HG03039 (cell line): ENCODE results near the gene MSI2.
"Not testable (repeated sequence)": the region's sequence is repeated elsewhere in the genome, so short reads cannot be mapped to it uniquely, and the experiment has no call there.

Source experiments
- ATAC-seq: cut with Tn5 transposase; IDR thresholded peaks from one replicate; pipeline ENCODE4 v1.9.1; 2021; ENCODE audit warnings: mild to moderate bottlenecking, moderate library complexity; ENCODE audit not compliant: unreplicated experiment

MSI2 gene

DNA sequence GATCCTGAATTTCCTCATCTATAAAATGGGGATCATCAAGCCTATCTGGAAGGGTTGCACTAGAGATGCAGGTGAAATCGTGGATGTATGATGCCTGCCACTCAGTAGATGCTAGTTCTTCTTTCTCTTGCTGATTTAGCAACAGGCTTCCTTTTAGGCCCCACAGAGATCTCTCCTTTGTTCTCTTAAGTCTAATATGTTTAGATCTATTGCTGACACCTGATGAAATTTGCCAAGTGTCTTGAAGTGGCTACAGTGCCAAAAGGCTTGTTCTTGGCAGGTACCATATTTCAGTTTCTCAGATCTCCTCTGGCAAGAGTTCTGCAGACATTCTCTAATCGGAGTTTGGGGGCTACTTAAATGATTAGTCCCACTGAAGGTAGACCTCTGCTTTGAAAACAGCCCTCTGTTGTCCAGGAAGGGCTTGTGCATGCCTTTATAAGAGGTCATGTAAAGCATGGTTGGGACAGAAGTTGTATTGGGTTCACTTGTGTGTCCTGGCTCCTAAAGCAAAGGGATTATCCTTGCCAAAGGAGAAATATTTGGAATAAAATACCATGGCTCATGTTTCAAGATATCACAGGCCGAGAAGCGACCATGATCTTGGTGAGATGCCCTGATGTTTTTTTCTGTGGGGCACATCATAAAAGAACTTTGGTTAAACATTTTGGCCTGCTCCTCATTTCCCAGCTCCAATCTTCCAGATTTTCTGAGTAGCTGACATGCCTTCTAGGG lies 234.0 kb downstream of the MSI2 start:
- ATAC-seq, result no peak

DNA sequence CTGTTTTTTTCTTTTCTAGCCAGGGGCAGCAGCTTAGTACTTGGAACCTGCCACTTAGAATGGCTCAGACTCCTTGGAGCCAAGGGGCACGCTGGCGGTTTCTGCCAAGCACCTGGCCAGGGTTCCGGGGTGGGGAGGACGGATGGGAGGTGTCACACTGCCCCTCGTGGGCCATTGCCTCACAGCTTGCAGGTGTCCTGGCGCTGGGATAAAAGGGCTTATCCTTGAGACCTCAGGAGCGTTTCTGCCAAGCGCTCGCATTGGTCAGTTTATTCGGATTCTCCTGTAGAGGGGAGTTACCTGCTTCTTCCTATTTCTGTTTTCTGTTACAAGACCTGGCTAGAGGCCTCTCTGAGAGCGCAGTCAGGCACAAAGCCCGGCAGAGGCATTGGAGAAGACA lies 234.6 kb downstream of the MSI2 start:
- ATAC-seq, result no peak

- no peak for ATAC-seq
Measured at GRCh38 chr17:57493171-57493570, 236.8 kb downstream of the MSI2 start.

- no peak for ATAC-seq
Measured at GRCh38 chr17:57493625-57494024, 237.3 kb downstream of the MSI2 start.

DNA sequence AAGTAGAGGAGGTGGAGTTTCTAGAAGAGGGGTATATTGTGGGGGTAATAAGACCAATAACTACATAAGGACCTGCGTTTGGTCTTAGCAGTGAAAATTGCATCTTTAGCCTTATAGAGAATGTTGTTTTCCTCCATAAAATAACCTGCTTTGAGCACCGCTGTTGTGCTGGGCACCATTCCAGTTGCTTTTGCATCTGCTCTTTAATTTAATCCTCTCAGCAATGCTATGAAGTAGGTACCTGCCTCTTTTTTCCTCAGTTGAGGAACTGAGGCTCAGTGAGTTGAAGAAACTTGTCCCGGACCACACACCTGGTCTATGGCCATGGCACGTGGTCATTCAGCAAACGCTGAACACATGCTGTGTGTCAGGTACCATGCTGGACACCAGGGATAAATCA lies 238.1 kb downstream of the MSI2 start:
- ATAC-seq, result no peak

DNA sequence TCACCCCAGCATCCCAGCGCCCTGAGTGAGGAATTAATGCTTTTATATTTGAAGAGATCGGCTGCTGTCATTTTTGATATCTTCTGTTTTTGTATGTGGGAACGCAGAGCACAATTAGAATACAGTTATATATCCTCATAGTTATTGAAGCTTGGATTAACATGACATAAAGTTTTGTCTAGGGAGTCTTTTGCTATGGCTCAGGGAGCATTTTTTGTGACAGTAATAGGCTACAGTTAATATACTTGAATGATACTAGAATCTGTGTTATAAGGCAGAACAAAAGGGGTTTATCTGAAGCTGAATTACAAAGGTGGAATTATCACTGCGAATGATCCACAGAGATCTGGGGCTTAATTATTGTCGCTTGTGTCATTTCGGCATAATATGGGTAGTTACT lies 239.4 kb downstream of the MSI2 start:
- no peak for ATAC-seq

GRCh38 chr17:57496382-57496781 lies 240.1 kb downstream of the MSI2 start:
- ATAC-seq, result no peak

- ATAC-seq, result no peak
Measured at GRCh38 chr17:57498443-57498842, 242.1 kb downstream of the MSI2 start.

DNA sequence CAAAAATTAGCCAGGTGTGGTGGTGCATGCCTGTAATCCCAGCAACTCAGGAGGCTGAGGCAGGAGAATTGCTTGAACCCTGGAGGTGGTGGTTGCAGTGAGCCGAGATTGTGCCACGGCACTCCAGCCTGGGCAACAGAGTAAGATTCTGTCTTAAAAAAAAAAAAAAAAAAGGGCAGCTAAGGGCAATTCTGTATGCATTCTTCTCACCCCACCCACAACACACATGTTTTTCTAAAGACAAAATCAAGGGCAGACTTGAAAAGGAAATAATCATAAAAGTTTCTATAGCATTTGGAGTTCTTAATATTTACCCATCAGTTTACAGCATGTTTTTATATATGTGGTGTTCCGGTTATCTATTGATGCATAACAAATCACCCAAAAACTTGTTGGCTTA lies 242.9 kb downstream of the MSI2 start:
- not testable (repeated sequence) for ATAC-seq

DNA sequence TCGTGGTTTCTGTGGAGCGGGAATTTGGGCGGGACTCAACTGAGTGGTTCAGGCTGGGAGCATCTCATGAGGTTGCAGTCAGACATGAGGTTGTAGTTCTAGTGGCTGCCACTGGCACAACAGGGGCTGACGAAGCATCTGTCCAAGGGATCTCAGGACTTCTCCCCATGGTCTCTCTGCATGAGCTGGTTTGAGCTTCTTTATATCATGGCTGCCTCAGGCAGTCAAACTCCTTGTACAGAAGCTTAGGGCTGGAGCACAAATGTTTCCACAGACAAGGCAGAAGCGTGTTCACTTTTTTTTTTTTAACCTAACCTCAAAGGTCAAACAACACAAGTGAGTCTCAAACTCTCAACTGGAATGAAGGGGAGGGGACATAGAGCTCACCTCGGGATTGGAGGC lies 243.3 kb downstream of the MSI2 start:
- no peak for ATAC-seq

GRCh38 chr17:57501016-57501415 lies 244.7 kb downstream of the MSI2 start:
- no peak for ATAC-seq

GRCh38 chr17:57502022-57502421 lies 245.7 kb downstream of the MSI2 start:
- ATAC-seq, result no peak

DNA sequence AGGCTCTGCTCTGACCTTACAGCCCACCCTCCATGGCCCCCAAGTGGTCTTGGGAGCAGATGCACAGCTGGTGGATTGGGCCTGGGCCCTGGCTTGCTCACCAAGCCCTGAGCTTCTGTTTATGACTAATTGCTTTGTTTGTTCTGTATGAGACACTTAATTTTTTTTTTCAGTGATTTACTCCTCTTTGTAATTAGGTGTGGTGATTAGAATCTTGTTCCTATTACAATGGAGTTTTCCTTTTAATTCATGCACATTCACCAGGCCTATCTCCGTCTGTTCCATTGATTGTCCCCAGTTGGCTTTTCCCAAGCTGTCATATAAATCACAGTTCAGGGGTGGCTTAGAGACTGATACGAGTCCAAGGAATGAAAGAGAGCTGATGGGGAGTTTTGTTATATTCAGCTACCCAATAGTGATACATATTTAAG lies 246.5 kb downstream of the MSI2 start:
- ATAC-seq, result no peak

DNA sequence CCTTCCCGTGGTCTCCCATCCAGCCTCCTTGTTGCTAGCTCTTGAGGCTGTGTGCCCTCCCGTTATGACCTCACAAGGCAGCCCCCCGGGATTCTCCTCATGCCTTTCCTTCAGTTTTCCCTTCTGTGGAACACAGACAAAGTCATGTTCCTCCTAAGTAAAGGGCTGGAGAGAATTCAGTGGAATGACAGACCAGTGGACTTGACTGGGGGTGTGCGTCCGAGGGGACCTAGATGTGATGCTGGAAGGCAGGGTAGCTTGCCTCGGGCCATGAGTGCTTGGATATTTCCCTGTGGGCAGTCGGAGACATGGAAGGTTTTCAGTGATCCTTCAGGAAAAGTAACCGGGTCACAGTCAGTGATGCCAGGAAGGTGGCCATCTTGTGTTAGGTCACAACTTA lies 247.9 kb downstream of the MSI2 start:
- no peak for ATAC-seq

GRCh38 chr17:57505841-57506773 lies 249.8 kb downstream of the MSI2 start:
- no peak for ATAC-seq

- no peak for ATAC-seq
Measured at GRCh38 chr17:57506774-57507127, 250.4 kb downstream of the MSI2 start.

GRCh38 chr17:57507828-57508227 lies 251.5 kb downstream of the MSI2 start:
- no peak for ATAC-seq

GRCh38 chr17:57508671-57509070 lies 252.3 kb downstream of the MSI2 start:
- no peak for ATAC-seq

DNA sequence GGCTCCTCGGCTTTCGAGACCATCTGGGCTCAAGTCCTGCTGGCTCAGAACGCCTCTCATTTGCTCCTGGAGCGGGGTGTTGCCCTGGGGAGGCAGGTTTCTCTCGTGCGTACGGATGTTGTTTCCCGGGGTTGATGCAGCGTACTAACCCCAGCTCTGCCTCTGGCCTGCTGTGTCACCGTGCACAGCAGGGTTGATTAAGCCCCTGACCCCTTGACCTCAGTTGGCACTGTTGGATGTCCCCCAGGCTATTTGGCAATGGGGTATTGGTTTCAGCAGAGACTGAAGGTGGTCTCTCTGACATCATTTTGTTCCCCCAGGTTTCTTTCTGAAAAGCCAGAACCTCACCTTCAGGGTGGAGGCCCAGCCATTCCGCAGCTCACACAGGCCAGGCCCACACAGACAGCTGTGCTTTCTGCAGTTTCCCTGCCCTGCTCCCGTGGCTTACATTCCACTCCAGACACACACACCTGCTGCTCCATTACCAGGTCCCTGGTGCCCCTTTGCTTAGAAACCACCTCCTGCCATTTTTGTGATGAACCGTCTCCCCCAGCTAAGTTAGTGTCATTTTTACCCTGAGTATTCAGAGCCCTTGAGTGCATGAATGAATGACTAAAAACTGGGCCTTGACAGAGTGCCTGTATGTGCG lies 255.3 kb downstream of the MSI2 start:
- ATAC-seq, result no peak

- no peak for ATAC-seq
Measured at GRCh38 chr17:57512258-57512657, 255.9 kb downstream of the MSI2 start.

DNA sequence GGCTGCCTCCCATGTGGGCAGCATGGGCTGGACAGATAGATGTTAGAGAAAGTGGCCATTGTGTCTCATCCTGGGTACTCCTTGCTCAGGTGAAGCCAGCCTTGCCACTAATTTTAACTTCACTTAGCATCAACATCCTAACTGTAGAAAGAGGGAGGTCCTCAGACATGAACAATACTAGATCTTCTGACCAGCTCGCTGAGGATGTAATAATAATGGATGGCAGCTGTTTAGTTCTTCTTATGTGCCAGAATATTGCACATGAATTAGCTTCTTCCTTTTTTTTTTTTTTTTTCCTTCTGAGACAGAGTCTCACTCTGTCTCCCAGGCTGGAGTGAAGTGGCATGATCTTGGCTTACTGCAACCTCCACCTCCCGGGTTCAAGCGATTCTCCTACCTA lies 256.4 kb downstream of the MSI2 start:
- no peak for ATAC-seq

DNA sequence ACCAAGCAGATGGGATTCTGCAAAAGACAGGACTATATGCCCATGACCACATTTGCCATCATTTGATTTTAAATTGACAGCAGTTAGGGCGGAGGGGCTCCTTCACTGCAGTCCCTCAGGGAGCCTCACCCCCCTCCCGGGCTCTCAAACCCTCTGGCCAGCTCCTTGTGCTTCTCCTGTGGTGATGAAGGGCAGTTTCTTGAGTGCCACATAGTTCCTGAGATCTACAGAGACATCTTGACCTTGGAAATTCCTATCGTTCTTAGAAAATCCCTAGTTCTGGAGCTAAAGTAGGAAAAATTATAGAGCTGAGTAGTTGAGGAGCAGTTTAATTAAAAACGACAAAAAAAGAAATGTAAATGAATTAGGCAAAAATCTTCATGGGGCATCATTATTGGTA lies 257.2 kb downstream of the MSI2 start:
- ATAC-seq, result no peak
